HepG2 (cell line): Measurements from ENCODE around the gene HOXA9. TPM values are rescaled to one million over a fixed set of nuclear protein-coding genes. Genes with fewer than 3 reads are reported as not detected.

Source experiments
- ATAC-seq: fragments of 200-7000 bp; cut with Tn5 transposase; 3 replicates; pipeline ENCODE4 v1.9.1; 2020; ENCODE audit warnings: mild to moderate bottlenecking, moderate library complexity
- BruUV-seq: library from RNA; stranded (reverse); fragments of 400-500 nt; replicated peaks from 2 replicates; lab custom pipeline; 2021; lab: Mats Ljungman, UMichigan
- CTCF ChIA-PET: fragments of 300-600 bp; formaldehyde crosslinking; extraction: SDS; loops from one replicate; lab custom pipeline; 2021; ENCODE audit warnings: low total read pairs, inconsistent platforms, low intra/inter-chr PET ratio; lab: Yijun Ruan, JAX
- POLR2A ChIA-PET: fragments of 350-600 bp; sonication (Branson Sonifier 250); formaldehyde crosslinking; loops from one replicate; lab custom pipeline; 2020; ENCODE audit warnings: antibody characterized with exemption, inconsistent platforms; lab: Yijun Ruan, JAX
- DNase-seq: peaks from one replicate; pipeline ENCODE4 v3.0.0-alpha.2; 2015; ENCODE audit warnings: low spot score
- FAIRE-seq: peaks from 3 replicates; lab custom pipeline; 2011; peaks lifted over from hg19 to GRCh38; lab: Jason Lieb, UNC
- H2AFZ ChIP-seq: one replicate; pipeline ENCODE4 v1.6.1; 2011; ENCODE audit warnings: low read length, inconsistent platforms
- H3K27ac ChIP-seq: fragments of 300-600 bp; 3 replicates; pipeline ENCODE4 v1.8.0; 2011; ENCODE audit warnings: mixed run types, mild to moderate bottlenecking, mixed read lengths, low read length, inconsistent platforms; ENCODE audit not compliant: insufficient read depth; ENCODE audit errors: extremely low read length
- H3K27me3 ChIP-seq, 2 experiments: fragments of 200-600 bp in 1 of 2; 2 replicates in 1 of 2; 3 replicates in 1 of 2; pipeline versions ENCODE4 v1.6.0 to v1.8.0; 2011; ENCODE audit warnings: low read length in 2 of 2, mild to moderate bottlenecking in 2 of 2, moderate library complexity in 2 of 2, inconsistent platforms in 1 of 2; ENCODE audit not compliant: insufficient read depth in 2 of 2, control insufficient read depth in 1 of 2
- H3K36me3 ChIP-seq, 2 experiments: fragments of 200-600 bp in 1 of 2; replicated peaks in 1 of 2; 2 replicates in 1 of 2; 3 replicates in 1 of 2; pipeline versions ENCODE4 v1.5.1 to v1.8.0; 2011; ENCODE audit warnings: low read length in 2 of 2, inconsistent platforms in 1 of 2; ENCODE audit not compliant: insufficient read depth in 2 of 2, control insufficient read depth in 1 of 2
- H3K4me1 ChIP-seq: 2 replicates; pipeline ENCODE4 v1.5.1; 2012; ENCODE audit warnings: low read length, inconsistent platforms; ENCODE audit not compliant: insufficient read depth
- H3K4me2 ChIP-seq: 2 replicates; pipeline ENCODE4 v1.6.0; 2011; ENCODE audit warnings: low read depth, low read length, inconsistent platforms
- H3K4me3 ChIP-seq, 3 experiments: fragments of 200-600 bp in 1 of 3; sonication (generic), shearing (Covaris generic) in 1 of 3; replicated peaks in 1 of 3; 2 replicates each; pipeline ENCODE4 v1.5.1; 2011 to 2016; ENCODE audit warnings: low read length in 3 of 3, inconsistent platforms in 2 of 3, low read depth in 2 of 3, mild to moderate bottlenecking in 2 of 3, control low read depth in 1 of 3, mixed read lengths in 1 of 3; ENCODE audit not compliant: insufficient read depth in 1 of 3
- H3K79me2 ChIP-seq: one replicate; pipeline ENCODE4 v1.6.1; 2011; ENCODE audit warnings: low read length, inconsistent platforms; ENCODE audit not compliant: insufficient read depth
- H3K9ac ChIP-seq: 2 replicates; pipeline ENCODE4 v1.6.0; 2011; ENCODE audit warnings: mild to moderate bottlenecking, low read depth, low read length, inconsistent platforms; ENCODE audit not compliant: insufficient read depth
- H3K9me3 ChIP-seq: 2 replicates; pipeline ENCODE4 v1.5.1; 2012; ENCODE audit warnings: mild to moderate bottlenecking, low read length
- H4K20me1 ChIP-seq: 2 replicates; pipeline ENCODE4 v1.6.0; 2011; ENCODE audit warnings: inconsistent platforms, mild to moderate bottlenecking, low read length, moderate library complexity; ENCODE audit not compliant: insufficient read depth
- DNMT1 ChIP-seq: sonication (generic); formaldehyde crosslinking; IDR thresholded peaks from 2 replicates; pipeline ENCODE4 v1.5.1; 2020; ENCODE audit warnings: mild to moderate bottlenecking, missing genetic modification reagents
- EZH2 ChIP-seq: conservative IDR thresholded peaks from 2 replicates; pipeline ENCODE4 v1.6.1; 2012; ENCODE audit warnings: mild to moderate bottlenecking, low read depth, low read length, moderate library complexity
- GATA4 ChIP-seq: sonication (generic); IDR thresholded peaks from 2 replicates; pipeline ENCODE4 v1.6.1; 2016; ENCODE audit warnings: antibody characterized with exemption, low read depth, borderline replicate concordance
- GATAD2A ChIP-seq: IDR thresholded peaks from 2 replicates; pipeline ENCODE4 v1.6.1; 2016
- IRF2 ChIP-seq: IDR thresholded peaks from 2 replicates; pipeline ENCODE4 v1.6.1; 2018; ENCODE audit warnings: missing genetic modification reagents, missing compliant biosample characterization
- KAT8 ChIP-seq: IDR thresholded peaks from 2 replicates; pipeline ENCODE4 v1.6.1; 2016; ENCODE audit warnings: missing genetic modification reagents, missing compliant biosample characterization
- MATR3 ChIP-seq: sonication (generic); formaldehyde crosslinking; IDR thresholded peaks from 2 replicates; pipeline ENCODE4 v1.4.0; 2020; ENCODE audit warnings: missing genetic modification reagents
- MAZ ChIP-seq, 2 experiments: sonication (generic) in 1 of 2; formaldehyde crosslinking in 1 of 2; IDR thresholded peaks; 2 replicates each; pipeline versions ENCODE4 v1.5.0 to v1.6.1; 2012 to 2020; ENCODE audit warnings: low read depth in 2 of 2, mild to moderate bottlenecking in 2 of 2, borderline replicate concordance in 1 of 2, improper control_type of control experiment in 1 of 2, low read length in 1 of 2, missing genetic modification reagents in 1 of 2, moderate library complexity in 1 of 2
- NFE2L2 ChIP-seq: fragments of 150-350 bp; IDR thresholded peaks from 2 replicates; pipeline ENCODE4 v1.6.1; 2014; ENCODE audit warnings: low read length
- ONECUT2 ChIP-seq: sonication (generic); formaldehyde crosslinking; IDR thresholded peaks from 2 replicates; pipeline ENCODE4 v1.4.0; 2020; ENCODE audit warnings: missing genetic modification reagents
- SRSF9 ChIP-seq: fragments of 200-400 bp; formaldehyde crosslinking; IDR thresholded peaks from 2 replicates; pipeline ENCODE4 v1.6.1; 2018; ENCODE audit warnings: borderline replicate concordance, mild to moderate bottlenecking, low read depth, low read length; ENCODE audit not compliant: insufficient read depth, poor library complexity, severe bottlenecking
- STAG1 ChIP-seq: sonication (generic); formaldehyde crosslinking; IDR thresholded peaks from 2 replicates; pipeline ENCODE4 v1.4.0; 2020; ENCODE audit warnings: missing genetic modification reagents
- ZMYM2 ChIP-seq: sonication (generic); formaldehyde crosslinking; IDR thresholded peaks from 2 replicates; pipeline ENCODE4 v1.8.0; 2022; ENCODE audit warnings: mild to moderate bottlenecking, missing genetic modification reagents
- ZNF292 ChIP-seq: sonication (generic); formaldehyde crosslinking; IDR thresholded peaks from 2 replicates; pipeline ENCODE4 v1.8.1; 2022; ENCODE audit warnings: mild to moderate bottlenecking, low read depth, missing genetic modification reagents, borderline replicate concordance
- WGBS: methylation state at CpG from one replicate; pipeline ENCODE4 v1.1.6; 2017; ENCODE audit warnings: low lambda C conversion rate; 5-methylcytosine and 5-hydroxymethylcytosine counted together
- in situ Hi-C: cut with HindIII; loops from 2 replicates; pipeline ENCODE4 v1.10.0; 2017; ENCODE audit warnings: low pct_unique_long_range_greater_than_20kb; ENCODE audit not compliant: extremely low pct_ligation_motif_present
- intact Hi-C: fragments of 100-400 bp; cut with micrococcal nuclease; formaldehyde crosslinking; loops from one replicate; pipeline ENCODE4 v1.10.0; 2022; ENCODE audit not compliant: unreplicated experiment
- polyA plus RNA-seq, 8 experiments: library from polyadenylated mRNA; depleted of rRNA in 3 of 8; stranded (reverse) in 7 of 8; unstranded in 1 of 8; fragments of >200 nt; fragmentation: Illumina TruSeq in 4 of 8; extraction: Trizol in 4 of 8; gene quantifications; 2 replicates each; pipeline versions ENCODE4 v1.2.1 to v1.2.3, GENCODE V29; 2011 to 2016; ENCODE audit warnings: low read depth in 4 of 8, missing spikeins in 1 of 8, mixed read lengths in 1 of 8; ENCODE audit not compliant: insufficient read depth in 1 of 8
- total RNA-seq, 5 experiments: library from RNA; depleted of rRNA; stranded (reverse); fragments of >200 nt; fragmentation: Illumina TruSeq; extraction: Trizol; gene quantifications; 2 replicates each; pipeline ENCODE4 v1.2.3, GENCODE V29; 2016; ENCODE audit warnings: low read depth in 1 of 5
- TF ChIP-seq, protein P1 (sequence below): sonication (generic); formaldehyde crosslinking; IDR thresholded peaks from 2 replicates; pipeline ENCODE4 v1.4.0; 2020; ENCODE audit warnings: missing genetic modification reagents
- TF ChIP-seq, protein P2 (sequence below): IDR thresholded peaks from 2 replicates; pipeline ENCODE4 v1.6.1; 2012; ENCODE audit warnings: inconsistent platforms

HOXA9 gene
- total and polyA plus RNA-seq, 2 of the 13 experiments (the other 11 are each of a cell fraction or from before 2014, with no cell fraction given), result not detected

DNA sequence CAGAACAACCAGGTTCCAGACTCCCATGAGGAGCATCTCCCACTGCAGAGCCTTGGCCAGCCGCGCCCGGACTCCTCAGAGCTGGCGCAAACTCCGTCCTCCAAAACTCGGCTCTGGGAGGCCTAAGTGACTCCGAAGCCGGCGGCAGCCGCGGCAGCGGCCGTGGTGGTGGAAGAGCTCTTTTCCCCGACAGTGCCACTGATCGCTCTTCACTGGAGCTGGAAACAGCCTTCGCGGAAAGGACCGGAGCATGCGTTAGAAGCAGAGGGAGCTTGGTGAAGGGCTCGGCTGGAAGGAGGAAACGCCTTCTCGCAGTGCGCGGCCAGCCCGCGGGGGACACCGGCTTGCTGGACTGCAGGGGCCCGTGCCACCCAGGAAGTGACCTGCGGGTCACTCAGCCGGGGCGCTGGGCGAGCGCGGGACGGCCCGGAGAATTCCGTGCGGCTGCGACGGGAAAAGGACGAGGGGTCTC, 39.5 kb upstream of the HOXA9 start:
- no peak overlapping the region for H3K27ac ChIP-seq
- H3K9ac ChIP-seq, result no peak overlapping the region
- intact Hi-C loops, result no loop called here
- peak overlapping the region; percentile 22 for H3K4me2 ChIP-seq
- peaks cover 13 to 88% of the 10 kb centered on the region in 2 experiments for H3K27me3 ChIP-seq
- no peaks in the 10 kb centered on the region for H4K20me1 ChIP-seq
- in situ Hi-C loops, result loop anchor here (5.0 to 10.0 kb wide), 3 partner anchors 370 to 817 kb away; no protein-coding TSS in a partner anchor
- ChIA-PET POLR2A (no interaction called here), CTCF (no interaction called here)
- no peak overlapping the region for H3K4me3 ChIP-seq
- no peak for FAIRE-seq
- TF ChIP-seq, protein P1, sequence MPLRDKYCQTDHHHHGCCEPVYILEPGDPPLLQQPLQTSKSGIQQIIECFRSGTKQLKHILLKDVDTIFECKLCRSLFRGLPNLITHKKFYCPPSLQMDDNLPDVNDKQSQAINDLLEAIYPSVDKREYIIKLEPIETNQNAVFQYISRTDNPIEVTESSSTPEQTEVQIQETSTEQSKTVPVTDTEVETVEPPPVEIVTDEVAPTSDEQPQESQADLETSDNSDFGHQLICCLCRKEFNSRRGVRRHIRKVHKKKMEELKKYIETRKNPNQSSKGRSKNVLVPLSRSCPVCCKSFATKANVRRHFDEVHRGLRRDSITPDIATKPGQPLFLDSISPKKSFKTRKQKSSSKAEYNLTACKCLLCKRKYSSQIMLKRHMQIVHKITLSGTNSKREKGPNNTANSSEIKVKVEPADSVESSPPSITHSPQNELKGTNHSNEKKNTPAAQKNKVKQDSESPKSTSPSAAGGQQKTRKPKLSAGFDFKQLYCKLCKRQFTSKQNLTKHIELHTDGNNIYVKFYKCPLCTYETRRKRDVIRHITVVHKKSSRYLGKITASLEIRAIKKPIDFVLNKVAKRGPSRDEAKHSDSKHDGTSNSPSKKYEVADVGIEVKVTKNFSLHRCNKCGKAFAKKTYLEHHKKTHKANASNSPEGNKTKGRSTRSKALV (CRISPR knock-in tag), result 0 out of 2 replicates have a peak, but pooled peaks have one; percentile 30
- TF ChIP-seq MATR3 (CRISPR knock-in tag) (no peak), EZH2 (0 out of 2 replicates have a peak, but pooled peaks have one; percentile 39)
- no peak overlapping the region for H2AFZ ChIP-seq
- WGBS, result 57% methylated on average over 34 of the region's 41 CpGs
- ATAC-seq, result no peak
- peaks cover 22% of the 10 kb centered on the region for H3K4me1 ChIP-seq
- H3K79me2 ChIP-seq, result no peaks in the 10 kb centered on the region
- no TSS peak for BruUV-seq
- no peaks in the 10 kb centered on the region for H3K36me3 ChIP-seq
- no peaks in the 10 kb centered on the region for H3K9me3 ChIP-seq
- DNase-seq, result no peak

DNA sequence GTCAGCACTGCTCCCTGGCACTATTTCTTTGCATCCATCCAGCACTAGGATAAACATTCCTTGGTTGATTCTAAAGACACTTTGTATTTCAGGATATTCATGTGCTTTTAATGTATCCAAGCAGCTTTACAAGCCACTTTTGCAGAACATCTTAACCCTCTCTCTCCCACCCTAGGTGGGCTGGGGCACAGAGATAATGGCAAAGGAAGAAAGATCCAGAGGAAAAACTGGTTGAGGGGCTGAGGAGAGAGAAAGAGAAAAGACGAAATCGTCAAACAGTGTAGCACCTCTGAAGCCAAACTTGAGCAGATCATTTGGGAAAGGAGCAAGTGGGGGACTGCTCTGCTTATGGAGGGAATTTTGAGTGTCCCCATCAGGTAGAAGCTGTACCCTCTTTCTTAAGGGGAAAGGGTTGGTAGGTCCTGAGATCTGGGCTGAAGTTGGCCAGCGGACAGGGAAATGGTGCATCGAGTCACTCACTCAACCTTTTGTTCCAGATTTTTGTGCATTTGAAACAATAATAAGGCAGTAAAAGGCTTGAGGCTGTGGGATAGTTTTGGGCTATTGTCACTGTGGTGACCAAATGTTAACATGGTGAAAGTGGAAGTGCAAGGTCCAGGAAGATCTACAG, 38.7 kb upstream of the HOXA9 start:
- no peak for ATAC-seq
- BruUV-seq, result no TSS peak
- no peak for FAIRE-seq
- intact Hi-C loops, result no loop called here
- Histone ChIP-seq H3K9ac (no peak overlapping the region), H3K27me3 (peaks cover 15 to 83% of the 10 kb centered on the region in 2 experiments), H2AFZ (no peak overlapping the region), H3K4me1 (peaks cover 23% of the 10 kb centered on the region), H3K4me3 (no peak overlapping the region), H3K27ac (no peak overlapping the region), H3K79me2 (no peaks in the 10 kb centered on the region), H3K9me3 (no peaks in the 10 kb centered on the region), H4K20me1 (peaks cover 1% of the 10 kb centered on the region; the same call in 1 of the 2 replicates), H3K36me3 (no peaks in the 10 kb centered on the region), H3K4me2 (no peak overlapping the region)
- DNase-seq, result no peak
- 13% methylated on average over 4 of the region's 4 CpGs for WGBS
- ChIA-PET POLR2A (no interaction called here), CTCF (no interaction called here)
- in situ Hi-C loops, result loop anchor here (5.0 to 10.0 kb wide), 3 partner anchors 371 to 818 kb away; no protein-coding TSS in a partner anchor
- no peak for TF ChIP-seq GATA4
- no peak for TF ChIP-seq STAG1 (CRISPR knock-in tag)
- TF ChIP-seq NFE2L2, result no peak
- TF ChIP-seq ONECUT2 (CRISPR knock-in tag), result no peak
- TF ChIP-seq DNMT1, result no peak
- TF ChIP-seq, protein P2, sequence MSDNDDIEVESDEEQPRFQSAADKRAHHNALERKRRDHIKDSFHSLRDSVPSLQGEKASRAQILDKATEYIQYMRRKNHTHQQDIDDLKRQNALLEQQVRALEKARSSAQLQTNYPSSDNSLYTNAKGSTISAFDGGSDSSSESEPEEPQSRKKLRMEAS, result no peak
- no peak for TF ChIP-seq MAZ (IDR thresholded peaks at IDR 0.05; ENCODE audit: borderline replicate concordance, low read depth, low read length)
- TF ChIP-seq MAZ (CRISPR knock-in tag; IDR thresholded peaks at IDR 0.05; ENCODE audit: low read depth), result no peak
- no peak for TF ChIP-seq KAT8 (CRISPR knock-in tag)
- no peak for TF ChIP-seq SRSF9
- TF ChIP-seq ZMYM2 (CRISPR knock-in tag), result no peak
- TF ChIP-seq IRF2, result no peak
- no peak for TF ChIP-seq ZNF292 (CRISPR knock-in tag)
- TF ChIP-seq GATAD2A (CRISPR knock-in tag), result no peak
